AG09319 (cell line): ENCODE measurements around the gene TRIM61.
A peak's percentile ranks its signal among the peaks of the same experiment; 100 is the strongest.
"Not testable (repeated sequence)": the region's sequence is repeated elsewhere in the genome, so short reads cannot be mapped to it uniquely, and the experiment has no call there.

Experiments
- DNase-seq: peaks from one replicate; pipeline ENCODE4 v3.0.0-alpha.2; 2010; ENCODE audit warnings: low read depth; ENCODE audit errors: extremely low read depth
- TF ChIP-seq, protein P1 (sequence below): IDR thresholded peaks from 2 replicates; pipeline ENCODE4 v1.5.1; 2011; ENCODE audit warnings: low read depth, mild to moderate bottlenecking, inconsistent platforms, low read length, moderate library complexity

The TRIM61 gene

DNA sequence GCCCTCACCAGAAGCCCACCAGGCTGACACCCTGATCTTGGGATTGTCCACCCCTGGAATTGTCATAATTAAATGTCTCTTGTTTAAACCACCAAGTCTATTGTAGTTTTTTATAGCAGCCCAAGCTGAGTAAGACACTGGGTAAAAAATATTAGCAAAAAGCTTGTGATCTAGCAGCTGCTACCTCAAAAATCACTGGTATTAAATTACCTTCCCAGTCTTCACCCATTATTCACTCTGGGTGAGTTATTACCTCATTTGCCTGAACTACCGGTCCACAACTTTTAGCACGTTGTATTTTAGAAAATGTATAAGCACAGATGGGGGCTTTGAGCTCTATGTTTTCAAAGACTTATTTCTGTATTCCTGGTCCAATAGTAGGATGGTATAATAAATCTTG lies 12.0 kb upstream of the TRIM61 start:
- DNase-seq = no peak
- TF ChIP-seq, protein P1, sequence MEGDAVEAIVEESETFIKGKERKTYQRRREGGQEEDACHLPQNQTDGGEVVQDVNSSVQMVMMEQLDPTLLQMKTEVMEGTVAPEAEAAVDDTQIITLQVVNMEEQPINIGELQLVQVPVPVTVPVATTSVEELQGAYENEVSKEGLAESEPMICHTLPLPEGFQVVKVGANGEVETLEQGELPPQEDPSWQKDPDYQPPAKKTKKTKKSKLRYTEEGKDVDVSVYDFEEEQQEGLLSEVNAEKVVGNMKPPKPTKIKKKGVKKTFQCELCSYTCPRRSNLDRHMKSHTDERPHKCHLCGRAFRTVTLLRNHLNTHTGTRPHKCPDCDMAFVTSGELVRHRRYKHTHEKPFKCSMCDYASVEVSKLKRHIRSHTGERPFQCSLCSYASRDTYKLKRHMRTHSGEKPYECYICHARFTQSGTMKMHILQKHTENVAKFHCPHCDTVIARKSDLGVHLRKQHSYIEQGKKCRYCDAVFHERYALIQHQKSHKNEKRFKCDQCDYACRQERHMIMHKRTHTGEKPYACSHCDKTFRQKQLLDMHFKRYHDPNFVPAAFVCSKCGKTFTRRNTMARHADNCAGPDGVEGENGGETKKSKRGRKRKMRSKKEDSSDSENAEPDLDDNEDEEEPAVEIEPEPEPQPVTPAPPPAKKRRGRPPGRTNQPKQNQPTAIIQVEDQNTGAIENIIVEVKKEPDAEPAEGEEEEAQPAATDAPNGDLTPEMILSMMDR = no peak

DNA sequence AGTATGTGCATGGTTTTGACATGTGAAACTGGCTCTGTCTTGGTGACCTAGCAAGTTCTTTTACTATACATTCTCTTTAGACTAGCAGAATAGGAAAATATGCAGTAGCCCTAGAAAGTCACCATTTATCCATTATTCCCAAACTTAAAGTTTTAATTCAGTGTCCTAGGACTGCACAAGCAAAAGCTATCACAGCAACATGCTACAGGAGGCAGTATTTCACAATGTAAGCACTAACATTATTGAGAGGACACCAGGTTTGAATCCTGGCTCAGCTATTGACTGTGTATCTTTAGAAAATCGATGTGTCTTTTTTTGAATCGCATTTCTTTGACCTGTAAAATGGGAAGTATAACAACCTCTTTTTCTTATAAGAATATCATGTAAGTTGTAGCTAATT lies 5.5 kb downstream of the TRIM61 start:
- DNase-seq = not testable (repeated sequence)

DNA sequence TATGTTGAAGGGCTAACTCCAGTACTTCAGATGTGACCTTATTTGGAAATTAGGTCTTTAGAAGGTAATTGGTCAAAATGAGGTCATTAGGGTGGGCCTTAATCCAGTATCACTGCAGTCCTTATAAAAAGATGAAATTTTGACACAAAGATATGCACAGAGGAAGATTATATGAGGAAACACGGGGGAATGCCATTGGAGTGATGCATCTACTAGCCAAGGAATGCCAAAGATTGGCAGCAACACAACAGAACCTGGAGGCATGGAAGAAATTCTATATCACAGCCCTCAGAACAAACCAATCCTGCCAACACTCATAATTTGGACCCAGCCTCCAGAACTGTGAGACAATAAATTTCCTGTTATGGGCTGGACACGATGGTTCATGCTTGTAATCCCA lies 17.6 kb downstream of the TRIM61 start:
- TF ChIP-seq, protein P1 = no peak
- DNase-seq = no peak

DNA sequence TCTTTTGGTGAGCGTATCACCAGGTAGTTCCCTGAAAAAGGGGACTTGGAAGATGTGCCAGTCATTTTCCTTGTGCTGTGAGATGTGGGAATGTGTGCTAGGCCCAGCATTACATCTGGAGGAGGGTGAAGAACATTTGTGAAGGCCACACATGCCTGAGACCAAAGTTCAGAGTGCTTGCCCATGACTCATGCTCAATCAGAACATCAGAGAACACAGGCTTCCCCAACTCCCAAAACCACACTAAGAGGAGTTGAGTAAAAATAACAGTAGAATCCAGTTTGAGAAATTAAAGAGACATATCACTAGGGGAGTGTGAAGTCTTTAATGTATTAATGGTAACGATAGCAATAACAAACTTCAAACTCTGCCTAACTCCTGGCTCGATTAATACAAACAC lies 18.0 kb downstream of the TRIM61 start:
- not testable (repeated sequence) for DNase-seq

DNA sequence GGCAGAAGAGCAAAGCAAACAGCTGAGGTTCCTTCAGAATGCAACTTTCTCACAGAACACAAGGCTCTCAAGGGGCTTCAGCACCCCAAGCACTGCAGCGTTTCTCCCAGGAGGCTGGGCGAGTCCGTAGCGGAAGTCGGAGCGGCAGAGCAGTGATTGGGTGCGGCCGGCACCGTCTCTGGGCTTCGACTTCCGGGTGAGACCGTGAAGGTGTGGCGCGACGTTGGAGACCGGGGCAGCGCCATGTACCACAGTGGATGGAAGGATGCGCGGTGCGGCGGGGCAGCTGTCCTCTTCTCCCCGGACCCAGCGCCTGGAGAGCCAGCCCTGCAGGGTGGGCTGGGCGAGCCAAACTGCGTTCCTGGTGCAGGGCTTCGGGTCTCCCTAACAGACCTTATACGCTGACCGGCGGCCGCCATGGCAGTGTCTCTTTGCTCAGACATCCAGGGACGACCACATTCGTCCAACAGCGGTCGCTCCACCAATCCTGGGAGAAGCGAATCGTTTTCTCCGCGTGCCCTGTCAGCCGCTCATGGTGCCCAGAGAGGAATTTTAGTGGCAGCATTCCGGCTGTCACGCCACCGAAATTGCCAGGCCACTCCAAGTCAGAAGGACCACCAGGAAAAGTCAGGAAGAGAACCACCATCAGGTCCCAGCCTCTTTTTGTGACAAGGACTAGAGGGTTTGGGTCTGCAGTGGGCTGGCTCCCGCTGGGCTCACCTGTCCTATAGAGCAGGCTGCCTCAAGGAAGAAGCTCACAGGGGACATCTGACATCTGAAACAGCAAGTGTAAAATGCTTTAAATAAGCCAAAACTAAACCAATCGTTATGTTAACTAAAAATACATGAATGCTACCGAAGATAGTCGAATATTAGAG lies 20.5 kb downstream of the TRIM61 start:
- TF ChIP-seq, protein P1 = no peak
- no peak for DNase-seq

DNA sequence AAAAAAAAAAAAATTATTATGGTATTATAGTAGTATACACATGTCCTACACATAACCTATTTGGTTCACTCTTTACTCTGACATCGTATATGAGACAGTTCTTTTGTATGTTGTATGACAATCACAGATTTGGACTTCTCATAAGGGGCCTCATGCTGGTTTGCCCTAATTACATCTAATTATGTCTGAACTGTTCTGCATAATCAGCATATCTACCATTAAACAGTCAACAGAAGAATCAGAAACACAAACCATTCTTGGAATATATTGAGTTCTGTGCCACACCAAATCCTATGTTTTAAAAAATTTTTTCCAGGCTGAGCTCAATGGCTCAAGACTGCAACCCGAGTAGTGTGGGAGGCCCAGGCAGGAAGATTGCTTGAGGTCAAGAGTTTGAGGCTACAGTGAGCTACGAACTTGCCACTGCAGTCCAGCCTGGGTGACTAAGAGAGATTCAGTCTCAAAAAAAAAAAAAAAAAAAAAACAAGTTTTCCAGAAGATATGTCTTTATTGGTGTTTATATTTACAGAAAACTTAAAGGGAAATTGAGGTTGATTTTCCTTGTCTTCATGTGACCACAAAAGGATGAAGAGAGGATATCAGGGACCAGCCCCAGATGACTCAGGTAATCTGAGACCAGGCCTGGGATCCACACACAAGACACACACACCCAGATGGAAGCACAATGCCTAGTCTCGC lies 22.2 kb downstream of the TRIM61 start:
- DNase-seq = no peak
- TF ChIP-seq, protein P1 = no peak

DNA sequence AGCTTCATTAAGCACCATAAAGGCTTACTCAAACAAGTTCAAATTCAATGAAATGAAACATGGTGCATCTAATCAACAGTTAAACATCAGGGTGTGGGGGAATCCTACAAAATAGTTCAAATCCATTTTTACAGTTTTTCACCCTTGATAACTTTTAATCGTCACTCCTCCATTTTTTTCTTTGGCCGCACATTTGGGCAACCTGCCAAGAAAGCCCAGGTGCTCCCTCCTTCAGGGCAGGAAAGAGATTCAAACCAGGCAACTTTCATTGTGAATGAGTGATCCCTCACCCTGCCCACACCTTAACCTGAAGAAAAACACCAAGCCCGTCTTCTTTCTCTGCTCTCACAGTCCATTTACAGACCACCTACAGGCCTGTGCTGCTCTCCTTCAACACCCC lies 24.9 kb downstream of the TRIM61 start:
- TF ChIP-seq, protein P1 = no peak
- no peak for DNase-seq

DNA sequence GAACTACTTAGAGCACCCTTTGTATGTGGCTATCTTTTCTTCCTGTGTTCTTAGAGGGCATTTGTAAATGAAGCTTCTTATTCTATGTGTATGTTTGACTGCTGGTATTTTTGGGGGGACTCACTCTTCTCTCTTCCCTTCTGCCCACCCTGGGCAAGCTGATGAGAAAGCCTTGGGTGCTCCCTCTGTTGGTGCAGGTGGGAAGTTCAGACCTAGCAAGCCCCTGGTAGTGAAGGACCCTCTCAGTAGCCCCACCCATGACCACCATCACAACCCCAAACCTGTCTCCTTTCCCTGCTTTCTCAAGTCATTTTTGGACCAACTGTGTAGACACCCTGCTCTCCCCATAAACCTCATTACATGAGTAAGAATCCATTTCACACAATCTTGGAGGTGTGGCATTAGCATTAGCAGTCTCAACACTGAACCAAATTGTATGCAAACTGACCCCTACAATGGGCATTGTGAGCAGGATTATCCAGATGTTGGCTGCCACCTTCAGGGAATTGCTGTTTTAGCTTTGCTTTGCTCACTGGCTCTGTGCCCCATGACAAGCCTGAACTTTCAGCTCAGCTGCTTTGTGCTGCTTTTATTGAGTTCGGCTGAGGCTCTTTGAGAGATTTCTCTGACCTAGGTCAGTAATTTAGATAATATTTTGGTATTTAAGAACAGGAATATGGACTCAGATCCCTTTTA lies 27.9 kb downstream of the TRIM61 start:
- TF ChIP-seq, protein P1 = peak; percentile 1; the same call in 1 of the 2 replicates
- no peak for DNase-seq
